H1 (cell line): ENCODE measurements around the gene MIPEP.

Experiments used
- BCL11A ChIP-seq, 2 experiments: IDR thresholded peaks; one replicate each; pipeline ENCODE4 v1.6.1; 2011; ENCODE audit warnings: low read depth in 2 of 2, low read length in 2 of 2, mild to moderate bottlenecking in 2 of 2
- CTCF ChIP-seq, 3 experiments: IDR thresholded peaks; 1 replicate in 2 of 3; 2 replicates in 1 of 3; pipeline versions ENCODE4 v1.5.1 to v1.6.1; 2011; ENCODE audit warnings: low read length in 3 of 3, mild to moderate bottlenecking in 3 of 3, inconsistent platforms in 2 of 3, low read depth in 1 of 3, moderate library complexity in 1 of 3; ENCODE audit not compliant: insufficient read depth in 1 of 3; ENCODE audit errors: control extremely low read depth in 1 of 3
- EGR1 ChIP-seq: IDR thresholded peaks from 2 replicates; pipeline ENCODE4 v1.6.1; 2011; ENCODE audit warnings: low read depth, low read length, borderline replicate concordance
- JUN ChIP-seq: IDR thresholded peaks from 2 replicates; pipeline ENCODE4 v1.6.1; 2011; ENCODE audit warnings: low read depth, mild to moderate bottlenecking, improper control_type of control experiment, low read length
- KDM5A ChIP-seq: fragments of 200-600 bp; IDR thresholded peaks from 2 replicates; pipeline ENCODE4 v1.7.1; 2012; ENCODE audit warnings: mild to moderate bottlenecking, low read length, inconsistent platforms, mixed read lengths
- NANOG ChIP-seq: IDR thresholded peaks from 2 replicates; pipeline ENCODE4 v1.6.1; 2011; ENCODE audit warnings: low read length, low read depth, mild to moderate bottlenecking, inconsistent platforms; ENCODE audit not compliant: insufficient read depth, poor library complexity, severe bottlenecking
- POLR2AphosphoS5 ChIP-seq: IDR thresholded peaks from 2 replicates; pipeline ENCODE4 v1.6.1; 2011; ENCODE audit warnings: low read depth, low read length
- RAD21 ChIP-seq, 2 experiments: IDR thresholded peaks in 1 of 2; conservative IDR thresholded peaks in 1 of 2; 2 replicates each; pipeline ENCODE4 v1.6.1; 2011; ENCODE audit warnings: low read depth in 2 of 2, low read length in 2 of 2, improper control_type of control experiment in 1 of 2, inconsistent platforms in 1 of 2, mild to moderate bottlenecking in 1 of 2, moderate library complexity in 1 of 2
- TF ChIP-seq, protein P1 (sequence below): IDR thresholded peaks from 2 replicates; pipeline ENCODE4 v1.6.1; 2012; ENCODE audit warnings: low read length, inconsistent platforms

GRCh38 chr13:23889615-23890607, 711 bp upstream of the MIPEP start:
- TF ChIP-seq JUN (no peak), CTCF (IDR thresholded peaks at IDR 0.05; ENCODE audit: control extremely low read depth in 1 of 3, insufficient read depth in 1 of 3, low read depth in 1 of 3, low read length in 3 of 3) (peak; percentile 11 to 55 (median 41)), POLR2AphosphoS5 (no peak), BCL11A (IDR thresholded peaks at IDR 0.05; ENCODE audit: low read depth in 2 of 2, low read length in 2 of 2) (no peak), NANOG (no peak), RAD21 (IDR thresholded peaks at IDR 0.05 in 1 of 2, conservative IDR thresholded peaks at IDR 0.05 in 1 of 2; ENCODE audit: low read depth in 2 of 2, low read length in 2 of 2) (peak; percentile 46 to 60), EGR1 (no peak), KDM5A (no peak)
- TF ChIP-seq, protein P1, sequence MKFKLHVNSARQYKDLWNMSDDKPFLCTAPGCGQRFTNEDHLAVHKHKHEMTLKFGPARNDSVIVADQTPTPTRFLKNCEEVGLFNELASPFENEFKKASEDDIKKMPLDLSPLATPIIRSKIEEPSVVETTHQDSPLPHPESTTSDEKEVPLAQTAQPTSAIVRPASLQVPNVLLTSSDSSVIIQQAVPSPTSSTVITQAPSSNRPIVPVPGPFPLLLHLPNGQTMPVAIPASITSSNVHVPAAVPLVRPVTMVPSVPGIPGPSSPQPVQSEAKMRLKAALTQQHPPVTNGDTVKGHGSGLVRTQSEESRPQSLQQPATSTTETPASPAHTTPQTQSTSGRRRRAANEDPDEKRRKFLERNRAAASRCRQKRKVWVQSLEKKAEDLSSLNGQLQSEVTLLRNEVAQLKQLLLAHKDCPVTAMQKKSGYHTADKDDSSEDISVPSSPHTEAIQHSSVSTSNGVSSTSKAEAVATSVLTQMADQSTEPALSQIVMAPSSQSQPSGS = no peak
